ENCODE results near the gene GSTM1.
"Not testable (repeated sequence)": the region's sequence is repeated elsewhere in the genome, so short reads cannot be mapped to it uniquely, and the experiment has no call there.

The GSTM1 gene

DNA sequence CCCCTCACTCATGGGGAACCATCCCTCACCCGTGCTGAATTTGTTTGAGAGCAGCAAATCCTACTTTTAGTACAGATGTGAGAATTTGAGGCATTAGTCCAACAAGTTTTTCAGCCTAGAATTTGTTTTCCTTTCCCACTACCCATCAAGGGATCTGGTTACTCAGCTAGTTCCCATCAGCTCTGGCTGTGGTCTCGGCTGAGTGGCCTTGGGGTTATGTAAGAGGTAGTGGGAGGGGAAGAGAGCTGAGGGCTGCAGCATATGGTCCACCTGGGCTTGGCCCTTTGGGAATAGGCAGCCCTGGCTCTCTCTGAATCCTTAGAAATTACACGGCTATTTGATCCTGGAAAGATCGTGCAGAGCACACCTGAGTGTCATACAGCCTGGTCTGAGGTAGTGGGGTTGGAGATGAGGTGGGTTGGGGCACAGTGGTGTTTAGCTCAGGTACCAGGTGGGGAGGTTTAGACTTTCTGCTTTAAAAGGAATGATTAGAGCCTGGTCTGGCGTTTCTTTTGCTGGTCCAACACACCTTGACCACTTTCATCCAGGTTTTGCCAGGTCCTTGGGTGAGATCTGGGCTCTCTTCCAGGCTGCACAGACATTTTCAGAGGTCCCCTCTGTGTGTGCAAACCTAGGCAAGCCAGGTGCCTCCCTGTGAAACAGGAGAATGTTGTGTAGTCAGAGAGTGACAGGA, 27.5 kb upstream of the GSTM1 start:
- DNase-seq (ENCODE audit: low spot score) = no peak

DNA sequence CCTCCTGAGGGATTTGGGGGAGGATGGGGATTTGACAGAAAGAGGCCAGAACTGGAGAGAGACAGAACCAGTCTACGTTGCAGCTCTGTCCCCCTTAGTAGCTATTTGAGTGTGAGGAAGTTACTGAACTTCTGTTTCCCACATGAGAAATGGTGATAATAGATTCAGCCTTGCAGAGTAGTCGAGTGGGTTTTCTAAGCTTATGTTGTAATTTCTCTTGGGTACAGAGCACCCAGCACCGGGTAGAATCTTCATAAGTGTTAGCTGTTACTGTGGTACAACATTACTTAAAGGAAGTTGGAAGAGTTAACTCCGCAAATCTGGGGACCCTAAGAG, 27.0 kb upstream of the GSTM1 start:
- not testable (repeated sequence) for DNase-seq (ENCODE audit: low spot score)

- no peak for DNase-seq (ENCODE audit: low spot score)
These were observed 26.2 kb upstream of the GSTM1 start for GRCh38 chr1:109661391-109661790.

GRCh38 chr1:109664671-109665070, 22.9 kb upstream of the GSTM1 start:
- no peak for DNase-seq (ENCODE audit: low spot score)

DNA sequence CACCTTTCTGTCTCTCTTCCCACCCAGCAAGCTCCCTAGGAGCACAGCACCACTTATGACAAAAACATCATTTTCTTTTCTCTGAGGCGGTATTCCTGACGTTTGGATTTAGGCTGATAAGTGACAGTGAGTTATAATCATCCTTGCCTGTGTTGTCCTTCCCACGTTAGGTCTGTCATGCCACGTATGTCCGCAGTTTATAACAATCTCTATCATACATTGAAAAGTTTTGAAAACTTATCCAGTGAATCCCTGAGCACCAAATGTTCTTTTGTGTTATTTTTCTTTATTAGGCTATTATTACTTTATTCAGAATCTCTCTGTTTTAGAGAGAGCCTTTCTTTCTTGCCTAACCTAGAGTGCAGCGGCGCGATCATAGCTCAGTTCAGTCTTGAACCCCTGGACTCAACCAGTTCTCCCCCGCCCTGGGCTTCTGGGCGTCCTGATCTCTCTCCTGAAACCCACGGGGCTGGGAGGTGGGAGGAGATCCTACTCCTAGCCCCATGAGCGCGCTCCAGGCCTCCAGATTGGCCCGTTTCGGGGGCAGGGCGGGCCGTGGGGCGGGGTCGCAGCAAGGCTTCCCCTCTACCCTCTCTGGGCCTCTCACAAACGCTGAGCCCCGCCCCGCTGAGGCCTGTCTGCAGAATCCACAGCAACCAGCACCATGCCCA, 20.0 kb upstream of the GSTM1 start, which contains the start of gene GSTM2:
Gene GSTM2, plus strand, starts transcription at position 606 of the 671 bp plus-strand sequence. Its CDS starts 59 bp downstream, at position 665.
- DNase-seq (ENCODE audit: low spot score) = peak; percentile 77

DNA sequence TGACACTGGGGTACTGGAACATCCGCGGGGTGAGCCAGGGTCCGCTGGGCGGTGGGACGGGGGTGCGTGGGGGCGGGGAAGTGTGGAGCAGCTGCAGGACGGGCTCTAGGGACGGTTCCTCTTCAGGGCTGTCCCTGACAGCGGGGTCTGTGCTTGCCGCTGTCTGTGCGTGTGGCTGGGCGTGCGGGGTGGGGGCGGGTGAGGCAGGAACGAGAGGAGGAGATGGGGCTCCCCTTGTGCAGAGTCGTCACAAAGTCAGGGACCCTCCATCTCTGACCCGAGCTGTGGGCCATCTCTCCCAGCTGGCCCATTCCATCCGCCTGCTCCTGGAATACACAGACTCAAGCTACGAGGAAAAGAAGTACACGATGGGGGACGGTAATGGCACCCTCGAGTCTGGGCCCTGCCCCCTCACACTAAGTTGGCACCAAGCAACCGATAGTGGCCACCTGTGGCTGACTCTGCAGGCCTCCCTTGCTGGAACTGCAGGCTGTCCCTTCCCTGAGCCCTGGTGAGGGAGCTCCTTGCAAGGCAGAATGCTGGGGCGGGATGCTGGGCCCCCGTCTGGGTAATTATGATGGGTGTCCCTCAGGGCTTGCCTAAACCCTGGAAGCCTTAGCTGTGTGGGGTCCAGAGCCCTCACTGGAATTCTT, 19.4 kb upstream of the GSTM1 start:
- no peak for DNase-seq (ENCODE audit: low spot score)

- DNase-seq (ENCODE audit: low spot score) = no peak
These were observed 18.2 kb upstream of the GSTM1 start for GRCh38 chr1:109669246-109669948.

GRCh38 chr1:109669949-109670302, 17.7 kb upstream of the GSTM1 start:
- DNase-seq (ENCODE audit: low spot score) = not testable (repeated sequence)

DNA sequence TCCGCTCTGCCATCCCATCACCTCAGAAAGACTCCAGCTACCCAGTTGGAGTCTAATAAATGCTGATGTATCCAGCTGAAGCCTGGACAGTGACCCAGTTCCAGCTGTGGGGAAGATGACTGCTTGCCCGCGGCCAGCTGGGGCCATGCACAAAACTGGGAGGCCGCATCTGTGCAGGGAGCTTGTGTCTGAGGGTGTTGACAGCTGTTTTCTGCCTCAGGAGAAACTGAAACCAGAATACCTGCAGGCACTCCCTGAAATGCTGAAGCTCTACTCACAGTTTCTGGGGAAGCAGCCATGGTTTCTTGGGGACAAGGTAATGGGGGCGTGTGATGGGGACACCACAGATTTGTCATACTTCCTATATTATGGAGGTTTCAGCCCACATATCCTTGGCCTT, 16.6 kb upstream of the GSTM1 start:
- no peak for DNase-seq (ENCODE audit: low spot score)

- DNase-seq (ENCODE audit: low spot score) = not testable (repeated sequence)
These were observed 13.8 kb upstream of the GSTM1 start for GRCh38 chr1:109673861-109674260.

GRCh38 chr1:109676683-109677381, 10.8 kb upstream of the GSTM1 start:
- DNase-seq (ENCODE audit: low spot score) = not testable (repeated sequence)

DNA sequence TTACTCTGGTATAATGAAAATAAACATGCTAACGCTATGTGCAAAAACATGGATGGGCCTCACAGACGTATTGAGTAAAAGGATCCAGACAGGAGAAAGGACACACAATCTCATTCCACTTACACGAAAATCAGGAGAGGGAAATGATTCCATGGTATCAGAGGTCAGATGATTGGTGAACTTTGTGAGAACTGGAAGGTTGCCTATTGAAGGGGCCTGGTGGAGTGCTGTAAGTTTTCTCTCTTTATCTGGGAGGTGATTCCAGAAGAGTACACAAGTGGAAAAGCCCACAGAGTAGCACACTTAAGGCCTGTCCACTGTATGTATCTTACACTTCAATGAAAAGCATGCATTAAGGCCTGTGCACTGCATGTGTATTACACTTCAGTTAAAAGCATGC, 10.2 kb upstream of the GSTM1 start:
- no peak for DNase-seq (ENCODE audit: low spot score)

GRCh38 chr1:109678637-109679036, 9.0 kb upstream of the GSTM1 start:
- DNase-seq (ENCODE audit: low spot score) = not testable (repeated sequence)

GRCh38 chr1:109684777-109685176, 2.8 kb upstream of the GSTM1 start:
- DNase-seq (ENCODE audit: low spot score) = not testable (repeated sequence)

DNA sequence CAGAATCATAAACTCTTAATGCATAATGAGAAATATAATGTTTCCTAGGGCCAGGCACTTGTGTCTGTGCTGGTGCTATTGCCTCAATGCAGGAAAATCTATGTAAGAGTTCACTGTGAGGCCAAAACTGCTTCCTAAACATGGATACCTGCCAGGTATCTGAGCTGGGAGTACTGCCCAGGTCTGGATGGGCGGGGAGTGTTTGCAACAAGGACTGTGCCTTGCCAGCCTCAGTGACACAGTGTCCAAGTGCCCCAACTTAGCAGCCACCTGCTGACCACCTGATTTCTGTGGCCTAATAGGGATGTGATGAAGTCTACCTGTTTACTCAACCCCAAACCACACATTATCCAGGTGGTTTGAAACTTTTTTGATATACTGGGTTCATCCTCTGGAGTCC, 2.2 kb upstream of the GSTM1 start:
- DNase-seq (ENCODE audit: low spot score) = not testable (repeated sequence)

DNA sequence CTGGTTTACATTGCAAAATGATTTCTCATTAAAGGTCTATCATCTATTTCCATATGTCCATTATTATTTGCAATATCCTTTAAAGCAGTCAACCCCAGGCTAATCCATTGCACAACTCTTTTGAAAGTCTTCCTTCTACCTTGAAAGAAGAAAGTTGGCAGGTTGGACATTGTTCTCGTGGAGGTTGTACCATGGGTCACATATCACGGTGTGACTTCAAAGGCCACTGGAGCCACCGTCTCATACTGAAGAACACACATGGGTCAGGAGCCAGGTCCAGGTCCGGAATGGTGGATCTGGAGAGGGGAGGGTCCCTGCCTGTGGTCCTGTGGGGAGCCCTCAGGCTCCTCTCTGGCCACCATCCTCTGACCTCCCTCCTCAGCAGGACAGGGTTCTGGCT, 1.7 kb upstream of the GSTM1 start:
- DNase-seq (ENCODE audit: low spot score) = not testable (repeated sequence)

- not testable (repeated sequence) for DNase-seq (ENCODE audit: low spot score)
These were observed 508 bp upstream of the GSTM1 start for GRCh38 chr1:109687109-109687508.

DNA sequence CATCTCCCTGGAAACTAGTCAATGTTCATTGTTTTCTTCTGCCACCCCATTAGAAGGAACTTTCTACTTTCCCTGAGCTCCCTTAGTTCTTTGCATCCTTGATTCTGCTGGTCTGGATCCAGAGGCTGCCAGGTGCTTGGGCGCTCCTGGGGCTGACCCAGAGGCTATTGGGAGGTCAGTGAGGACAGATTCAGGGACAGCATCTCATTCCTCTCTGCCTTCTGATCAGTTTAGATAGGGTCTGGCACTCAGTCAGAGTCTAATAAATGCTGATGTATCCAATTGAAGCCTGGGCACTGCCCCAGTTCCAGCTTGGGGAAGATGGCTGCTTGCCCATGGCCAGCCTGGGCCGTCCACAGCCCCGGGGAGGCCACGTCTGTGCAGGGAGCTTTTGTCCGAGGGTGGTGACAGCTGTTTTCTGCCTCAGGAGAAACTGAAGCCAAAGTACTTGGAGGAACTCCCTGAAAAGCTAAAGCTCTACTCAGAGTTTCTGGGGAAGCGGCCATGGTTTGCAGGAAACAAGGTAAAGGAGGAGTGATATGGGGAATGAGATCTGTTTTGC, 2.3 kb downstream of the GSTM1 start:
- DNase-seq (ENCODE audit: low spot score) = no peak

DNA sequence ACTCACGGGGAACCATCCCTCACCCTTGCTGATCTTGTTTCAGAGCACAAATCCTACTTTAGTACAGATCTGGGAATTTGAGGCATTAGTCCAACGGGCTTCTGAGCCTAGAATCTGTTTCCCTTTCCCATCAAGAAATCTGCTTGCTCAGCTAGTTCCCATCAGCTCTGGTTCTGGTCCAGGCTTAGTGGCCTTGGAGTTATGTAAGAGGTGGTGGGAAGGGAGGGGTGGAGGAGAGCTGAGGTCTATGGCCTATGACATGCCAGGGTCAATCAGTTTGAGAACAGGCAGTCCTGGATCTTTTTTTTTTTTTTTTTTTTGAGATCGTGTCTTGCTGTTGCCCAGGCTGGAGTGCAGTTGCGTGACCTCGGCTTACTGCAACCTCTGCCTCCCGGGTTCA, 4.1 kb downstream of the GSTM1 start:
- no peak for DNase-seq (ENCODE audit: low spot score)

GRCh38 chr1:109694400-109694799, 6.8 kb downstream of the GSTM1 start:
- not testable (repeated sequence) for DNase-seq (ENCODE audit: low spot score)

DNA sequence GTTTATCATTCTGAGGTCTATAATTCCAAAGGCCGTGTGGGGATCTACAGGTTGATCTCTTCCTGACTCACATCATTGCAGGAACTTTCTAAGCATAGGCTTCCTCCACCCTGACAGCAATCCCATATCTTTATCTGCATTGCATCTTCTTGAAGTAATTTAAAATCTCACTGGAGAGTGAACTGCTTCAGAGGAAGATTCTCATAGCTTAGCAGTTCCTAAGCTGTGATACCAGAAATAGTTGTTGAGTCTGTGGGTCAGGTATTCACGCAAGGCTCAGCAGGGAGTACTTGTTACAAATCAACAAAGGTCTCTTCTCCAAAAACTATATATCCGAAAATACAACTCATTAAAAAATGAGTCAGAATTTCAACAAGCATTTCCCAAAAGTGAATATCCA, 7.5 kb downstream of the GSTM1 start:
- DNase-seq (ENCODE audit: low spot score) = not testable (repeated sequence)

DNA sequence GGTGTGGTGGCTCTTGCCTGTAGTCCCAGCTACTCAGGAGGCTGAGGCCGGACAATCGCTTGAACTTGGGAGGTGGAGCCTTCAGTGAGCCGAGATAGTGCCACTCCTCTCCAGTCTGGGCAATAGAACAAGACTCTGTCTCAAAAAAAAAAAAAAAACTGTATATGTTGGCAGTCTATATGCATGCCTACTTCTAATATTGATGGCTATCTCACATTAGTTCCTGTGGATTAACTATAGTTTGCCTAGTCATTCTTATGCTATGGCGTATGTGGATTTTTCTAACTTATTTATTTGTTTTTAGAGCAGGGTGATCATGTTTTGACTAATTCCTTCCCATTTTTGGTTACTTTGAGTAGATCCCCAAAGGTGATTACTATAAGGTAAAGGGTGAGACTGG, 9.4 kb downstream of the GSTM1 start:
- no peak for DNase-seq (ENCODE audit: low spot score)

Data from activated CD4-positive, alpha-beta T cell treated with anti-CD3 and anti-CD28 coated beads, Interleukin-2, Interleukin-4, amounts not matched to agents 100 ng/mL and 50 ng/mL, durations not matched to agents 16 hours and 8 hours (primary cell).